Ascending aorta (tissue), 2 donors: ENCODE data around the gene NEIL3. TPM values are rescaled to one million over a fixed set of nuclear protein-coding genes. Genes with fewer than 3 reads are reported as not detected.

ENCODE experiments used
- DNase-seq, 2 donors: peaks; one replicate each; pipeline ENCODE4 v3.0.0-alpha.2; 2019; ENCODE audit warnings: low spot score in 2 of 2
- H3K27ac ChIP-seq, 2 donors: fragments of 200-600 bp; sonication (generic); one replicate each; pipeline ENCODE4 v1.5.1; 2016 to 2017; ENCODE audit warnings: mild to moderate bottlenecking in 1 of 2
- H3K27me3 ChIP-seq: fragments of 200-600 bp; sonication (generic); one replicate; pipeline ENCODE4 v1.5.1; 2017
- H3K36me3 ChIP-seq, 2 donors: fragments of 200-600 bp; sonication (generic); one replicate each; pipeline ENCODE4 v1.5.1; 2016
- H3K4me1 ChIP-seq, 2 donors: fragments of 200-600 bp; sonication (generic); one replicate each; pipeline ENCODE4 v1.5.1; 2016 to 2017; ENCODE audit warnings: mild to moderate bottlenecking in 1 of 2
- H3K4me3 ChIP-seq, 2 donors: fragments of 200-600 bp; sonication (generic); one replicate each; pipeline ENCODE4 v1.5.1; 2016 to 2017; ENCODE audit warnings: mild to moderate bottlenecking in 1 of 2
- H3K9me3 ChIP-seq, 2 donors: fragments of 200-600 bp; sonication (generic); one replicate each; pipeline ENCODE4 v1.5.1; 2016
- intact Hi-C: fragments of 100-400 bp; cut with DNase I; formaldehyde crosslinking; loops from one replicate; pipeline ENCODE4 v1.15.1; 2023
- total RNA-seq: library from RNA; depleted of rRNA; stranded (reverse); fragments of >200 nt; gene quantifications from one replicate; pipeline ENCODE4 v1.1.0, GENCODE V29; 2016
- TF ChIP-seq, protein P1 (sequence below), 3 experiments: fragments of 200-600 bp in 2 of 3; fragments of 450-650 bp in 1 of 3; sonication (generic) in 2 of 3; IDR thresholded peaks; one replicate each; pipeline ENCODE4 v1.5.1; 2016 to 2019; ENCODE audit warnings: antibody characterized with exemption in 3 of 3, mild to moderate bottlenecking in 1 of 3, moderate library complexity in 1 of 3

Gene NEIL3
- total RNA-seq, 1 donor from 2014 or later = not detected

DNA sequence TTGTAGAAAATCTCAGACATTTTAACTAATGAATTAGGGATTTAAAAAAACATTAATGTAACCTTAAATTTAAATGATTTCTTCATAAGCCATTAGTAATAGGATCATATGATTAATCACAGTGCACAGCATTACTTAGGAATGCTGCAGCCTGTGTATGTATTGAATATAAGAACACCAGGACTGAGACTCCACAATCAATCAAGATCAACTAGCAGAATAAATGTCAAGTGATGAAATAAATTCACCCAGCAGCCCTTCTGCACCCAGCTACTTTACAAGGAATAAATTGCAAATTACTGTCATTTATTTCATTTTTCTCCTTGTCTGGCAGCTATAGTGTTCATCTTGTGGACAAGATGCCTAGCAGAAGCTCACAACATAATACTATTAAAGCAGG, 46.5 kb downstream of the NEIL3 start:
- Histone ChIP-seq H3K4me3 (no peak overlapping the region), H3K27me3 (no peaks in the 10 kb centered on the region), H3K27ac (no peak overlapping the region), H3K4me1 (no peaks in the 10 kb centered on the region), H3K9me3 (no peaks in the 10 kb centered on the region), H3K36me3 (no peaks in the 10 kb centered on the region)
- intact Hi-C loops = no loop called here
- TF ChIP-seq, protein P1, sequence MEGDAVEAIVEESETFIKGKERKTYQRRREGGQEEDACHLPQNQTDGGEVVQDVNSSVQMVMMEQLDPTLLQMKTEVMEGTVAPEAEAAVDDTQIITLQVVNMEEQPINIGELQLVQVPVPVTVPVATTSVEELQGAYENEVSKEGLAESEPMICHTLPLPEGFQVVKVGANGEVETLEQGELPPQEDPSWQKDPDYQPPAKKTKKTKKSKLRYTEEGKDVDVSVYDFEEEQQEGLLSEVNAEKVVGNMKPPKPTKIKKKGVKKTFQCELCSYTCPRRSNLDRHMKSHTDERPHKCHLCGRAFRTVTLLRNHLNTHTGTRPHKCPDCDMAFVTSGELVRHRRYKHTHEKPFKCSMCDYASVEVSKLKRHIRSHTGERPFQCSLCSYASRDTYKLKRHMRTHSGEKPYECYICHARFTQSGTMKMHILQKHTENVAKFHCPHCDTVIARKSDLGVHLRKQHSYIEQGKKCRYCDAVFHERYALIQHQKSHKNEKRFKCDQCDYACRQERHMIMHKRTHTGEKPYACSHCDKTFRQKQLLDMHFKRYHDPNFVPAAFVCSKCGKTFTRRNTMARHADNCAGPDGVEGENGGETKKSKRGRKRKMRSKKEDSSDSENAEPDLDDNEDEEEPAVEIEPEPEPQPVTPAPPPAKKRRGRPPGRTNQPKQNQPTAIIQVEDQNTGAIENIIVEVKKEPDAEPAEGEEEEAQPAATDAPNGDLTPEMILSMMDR (IDR thresholded peaks at IDR 0.05) = no peak
- no peak for DNase-seq

DNA sequence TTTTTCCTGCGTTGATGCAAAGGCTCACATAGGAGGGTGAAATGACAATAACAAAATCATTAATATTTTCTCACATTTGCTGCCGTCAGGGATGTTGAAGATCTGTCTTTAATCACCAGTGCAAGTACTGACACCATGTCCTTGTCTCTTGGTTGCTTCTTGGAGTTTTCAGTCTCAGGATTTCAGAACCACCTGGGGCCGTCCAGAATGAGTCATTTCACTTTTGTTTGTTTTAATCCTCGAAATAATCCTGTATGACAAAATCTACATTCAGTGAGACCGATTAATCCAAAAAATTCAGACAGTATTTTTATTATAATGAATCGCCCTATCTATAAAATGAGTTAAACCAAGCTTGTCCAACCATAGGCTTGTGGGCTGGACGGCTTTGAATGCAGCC, 47.2 kb downstream of the NEIL3 start:
- Histone ChIP-seq H3K9me3 (no peaks in the 10 kb centered on the region), H3K36me3 (no peaks in the 10 kb centered on the region), H3K27ac (no peak overlapping the region), H3K4me3 (no peak overlapping the region), H3K4me1 (no peaks in the 10 kb centered on the region), H3K27me3 (no peaks in the 10 kb centered on the region)
- TF ChIP-seq, protein P1 (IDR thresholded peaks at IDR 0.05) = no peak
- DNase-seq = no peak
- intact Hi-C loops = no loop called here

DNA sequence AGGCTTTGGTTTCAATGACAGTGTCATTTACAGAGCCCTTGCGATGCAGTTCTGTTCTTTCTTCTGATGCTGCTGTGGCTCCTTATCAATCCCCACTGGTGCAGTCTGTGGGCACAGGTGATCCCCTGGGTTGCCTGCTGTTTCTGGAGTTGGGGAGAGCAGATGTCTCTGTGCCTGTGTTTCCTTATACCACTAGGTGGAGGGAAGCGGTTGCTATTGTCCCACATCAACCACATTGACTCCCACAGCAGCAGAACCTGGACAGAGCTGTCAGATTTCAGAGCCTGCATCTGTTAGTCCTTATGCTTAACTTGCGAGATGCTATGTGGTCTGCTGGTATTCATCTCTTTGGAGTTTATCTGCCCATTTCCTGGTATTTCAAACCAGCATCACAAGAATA, 57.7 kb downstream of the NEIL3 start:
- DNase-seq = no peak
- no peak overlapping the region for H3K27ac ChIP-seq
- H3K27me3 ChIP-seq = no peaks in the 10 kb centered on the region
- TF ChIP-seq, protein P1 (IDR thresholded peaks at IDR 0.05) = no peak
- no peaks in the 10 kb centered on the region for H3K36me3 ChIP-seq
- intact Hi-C loops = no loop called here
- no peak overlapping the region for H3K4me3 ChIP-seq
- no peaks in the 10 kb centered on the region for H3K9me3 ChIP-seq
- H3K4me1 ChIP-seq = no peaks in the 10 kb centered on the region

DNA sequence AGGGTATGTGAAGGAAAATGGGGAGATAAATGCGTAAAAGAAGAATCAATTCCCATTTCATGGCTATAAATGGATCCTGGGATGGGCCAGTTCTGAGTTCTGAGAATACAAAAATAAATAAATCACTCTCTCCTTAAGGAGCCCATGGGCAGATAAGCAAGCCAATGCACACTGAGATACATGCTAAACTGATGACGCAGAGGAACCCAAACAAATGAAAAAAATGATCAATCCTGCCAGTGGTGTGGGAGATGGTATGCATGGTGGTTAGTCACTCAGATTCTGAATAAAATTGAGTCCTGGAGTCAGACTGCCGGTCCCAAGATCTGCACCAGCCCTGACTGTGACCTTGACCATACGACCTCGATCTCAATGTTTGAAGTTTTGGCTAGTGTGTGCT, 59.7 kb downstream of the NEIL3 start:
- intact Hi-C loops = no loop called here
- no peaks in the 10 kb centered on the region for H3K9me3 ChIP-seq
- H3K27me3 ChIP-seq = no peaks in the 10 kb centered on the region
- DNase-seq = no peak
- no peak overlapping the region for H3K27ac ChIP-seq
- no peak overlapping the region for H3K4me3 ChIP-seq
- TF ChIP-seq, protein P1 (IDR thresholded peaks at IDR 0.05) = no peak
- no peaks in the 10 kb centered on the region for H3K4me1 ChIP-seq
- no peaks in the 10 kb centered on the region for H3K36me3 ChIP-seq

DNA sequence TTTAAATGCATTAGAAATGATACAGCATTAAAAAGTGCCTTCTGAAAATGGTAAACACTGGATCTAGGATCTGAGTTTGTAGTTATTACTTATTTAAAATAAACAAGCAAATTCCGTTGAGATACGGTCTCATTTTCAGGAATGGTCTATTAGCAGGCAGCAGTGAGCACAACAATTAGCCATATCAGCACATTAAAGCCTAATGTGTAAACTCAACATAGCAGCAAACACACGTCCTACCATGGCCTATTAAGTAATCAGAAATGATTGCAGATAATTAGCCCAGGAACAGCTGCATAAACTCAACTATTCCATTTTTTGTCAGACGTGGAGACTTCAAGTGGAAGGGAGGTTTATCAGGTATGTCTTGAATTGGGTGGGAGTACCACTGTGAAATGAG, 61.8 kb downstream of the NEIL3 start:
- no peaks in the 10 kb centered on the region for H3K9me3 ChIP-seq
- intact Hi-C loops = no loop called here
- TF ChIP-seq, protein P1 (IDR thresholded peaks at IDR 0.05) = no peak
- H3K4me1 ChIP-seq = no peaks in the 10 kb centered on the region
- H3K27me3 ChIP-seq = no peaks in the 10 kb centered on the region
- no peaks in the 10 kb centered on the region for H3K36me3 ChIP-seq
- no peak for DNase-seq
- no peak overlapping the region for H3K4me3 ChIP-seq
- no peak overlapping the region for H3K27ac ChIP-seq

DNA sequence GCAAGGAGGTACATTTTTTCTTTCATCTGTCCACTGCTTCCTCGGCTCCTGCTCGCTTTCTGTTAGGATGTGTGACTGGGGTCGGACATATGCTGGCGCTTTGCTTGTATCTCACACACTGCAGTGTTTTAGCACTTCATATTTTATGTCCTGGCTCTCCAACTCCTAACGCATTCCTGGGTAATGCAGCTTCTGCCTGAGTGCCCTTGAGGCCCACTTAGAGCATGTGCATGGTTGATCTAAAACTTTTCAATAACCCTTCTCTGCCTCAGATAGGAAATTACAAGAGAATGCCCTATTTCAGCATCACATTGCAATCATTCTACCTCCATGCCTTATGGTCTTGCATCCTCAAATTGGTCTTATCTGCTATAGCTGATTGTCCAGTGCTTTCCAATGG, 65.3 kb downstream of the NEIL3 start:
- no peaks in the 10 kb centered on the region for H3K9me3 ChIP-seq
- TF ChIP-seq, protein P1 (IDR thresholded peaks at IDR 0.05) = no peak
- DNase-seq = no peak
- no peaks in the 10 kb centered on the region for H3K27me3 ChIP-seq
- no peaks in the 10 kb centered on the region for H3K4me1 ChIP-seq
- intact Hi-C loops = no loop called here
- H3K36me3 ChIP-seq = no peaks in the 10 kb centered on the region
- H3K27ac ChIP-seq = no peak overlapping the region
- H3K4me3 ChIP-seq = no peak overlapping the region
